Ascending aorta (tissue), 2 donors: ENCODE results near the gene TRMT44. TPM values are rescaled to one million over a fixed set of nuclear protein-coding genes. Genes with fewer than 3 reads are reported as not detected.

ENCODE experiments used
- DNase-seq, 2 donors: peaks; one replicate each; pipeline ENCODE4 v3.0.0-alpha.2; 2019; ENCODE audit warnings: low spot score in 2 of 2
- H3K27ac ChIP-seq, 2 donors: fragments of 200-600 bp; sonication (generic); one replicate each; pipeline ENCODE4 v1.5.1; 2016 to 2017; ENCODE audit warnings: mild to moderate bottlenecking in 1 of 2
- H3K27me3 ChIP-seq: fragments of 200-600 bp; sonication (generic); one replicate; pipeline ENCODE4 v1.5.1; 2017
- H3K36me3 ChIP-seq, 2 donors: fragments of 200-600 bp; sonication (generic); one replicate each; pipeline ENCODE4 v1.5.1; 2016
- H3K4me1 ChIP-seq, 2 donors: fragments of 200-600 bp; sonication (generic); one replicate each; pipeline ENCODE4 v1.5.1; 2016 to 2017; ENCODE audit warnings: mild to moderate bottlenecking in 1 of 2
- H3K4me3 ChIP-seq, 2 donors: fragments of 200-600 bp; sonication (generic); one replicate each; pipeline ENCODE4 v1.5.1; 2016 to 2017; ENCODE audit warnings: mild to moderate bottlenecking in 1 of 2
- H3K9me3 ChIP-seq, 2 donors: fragments of 200-600 bp; sonication (generic); one replicate each; pipeline ENCODE4 v1.5.1; 2016
- CTCF ChIP-seq, 3 experiments: fragments of 200-600 bp in 2 of 3; fragments of 450-650 bp in 1 of 3; sonication (generic) in 2 of 3; IDR thresholded peaks; one replicate each; pipeline ENCODE4 v1.5.1; 2016 to 2019; ENCODE audit warnings: antibody characterized with exemption in 3 of 3, mild to moderate bottlenecking in 1 of 3, moderate library complexity in 1 of 3
- intact Hi-C: fragments of 100-400 bp; cut with DNase I; formaldehyde crosslinking; loops from one replicate; pipeline ENCODE4 v1.15.1; 2023
- total RNA-seq: library from RNA; depleted of rRNA; stranded (reverse); fragments of >200 nt; gene quantifications from one replicate; pipeline ENCODE4 v1.1.0, GENCODE V29; 2016

The TRMT44 gene
- total RNA-seq, 1 donor from 2014 or later = 39.8 TPM

- no peak for DNase-seq
- intact Hi-C loops = no loop called here
These were observed 64.7 kb downstream of the TRMT44 start for GRCh38 chr4:8505229-8505628.

GRCh38 chr4:8506006-8506372 lies 65.4 kb downstream of the TRMT44 start:
- DNase-seq = no peak
- peaks cover 10 to 35% of the 10 kb centered on the region in 2 donors for H3K4me1 ChIP-seq
- TF ChIP-seq CTCF (IDR thresholded peaks at IDR 0.05) = no peak
- H3K36me3 ChIP-seq = no peaks in the 10 kb centered on the region
- H3K27ac ChIP-seq = peak overlapping the region; percentile 72 to 86
- no peak overlapping the region for H3K4me3 ChIP-seq
- H3K9me3 ChIP-seq = no peaks in the 10 kb centered on the region
- intact Hi-C loops = loop anchor here (2.0 kb wide), 1 partner anchor 33 kb away; no protein-coding TSS in a partner anchor
- H3K27me3 ChIP-seq = no peaks in the 10 kb centered on the region

More at GRCh38 chr4:8505229-8505628, 64.7 kb downstream of the TRMT44 start:
- H3K4me1 ChIP-seq = peaks cover 10 to 35% of the 10 kb centered on the region in 2 donors
- no peaks in the 10 kb centered on the region for H3K27me3 ChIP-seq
- H3K27ac ChIP-seq = no peak overlapping the region
- no peaks in the 10 kb centered on the region for H3K9me3 ChIP-seq
- H3K4me3 ChIP-seq = no peak overlapping the region
- H3K36me3 ChIP-seq = no peaks in the 10 kb centered on the region
- no peak for TF ChIP-seq CTCF (IDR thresholded peaks at IDR 0.05)

- Histone ChIP-seq H3K27ac (peak overlapping the region; percentile 72 to 86), H3K36me3 (no peaks in the 10 kb centered on the region), H3K4me3 (peak overlapping the region; percentile 22 to 32), H3K27me3 (no peaks in the 10 kb centered on the region), H3K9me3 (no peaks in the 10 kb centered on the region), H3K4me1 (peaks cover 10 to 35% of the 10 kb centered on the region in 2 donors)
- intact Hi-C loops = loop anchor here (2.0 kb wide), 1 partner anchor 34 kb away; no protein-coding TSS in a partner anchor
- DNase-seq = peak; percentile 37 to 85
- TF ChIP-seq CTCF (IDR thresholded peaks at IDR 0.05) = no peak
These were observed 66.0 kb downstream of the TRMT44 start for GRCh38 chr4:8506373-8507195.

- no peak for DNase-seq
- no peaks in the 10 kb centered on the region for H3K36me3 ChIP-seq
These were observed 66.6 kb downstream of the TRMT44 start for GRCh38 chr4:8507196-8507570.

GRCh38 chr4:8507624-8508023 lies 67.0 kb downstream of the TRMT44 start:
- intact Hi-C loops = loop anchor here (2.0 kb wide), 1 partner anchor 35 kb away; no protein-coding TSS in a partner anchor

More at GRCh38 chr4:8507196-8507570, 66.6 kb downstream of the TRMT44 start:
- H3K4me1 ChIP-seq = peaks cover 10 to 35% of the 10 kb centered on the region in 2 donors
- TF ChIP-seq CTCF (IDR thresholded peaks at IDR 0.05) = no peak
- peak overlapping the region in 1 of 2 donors; percentile 32 for H3K4me3 ChIP-seq
- no peaks in the 10 kb centered on the region for H3K27me3 ChIP-seq
- H3K27ac ChIP-seq = peak overlapping the region; percentile 72 to 86
- no peaks in the 10 kb centered on the region for H3K9me3 ChIP-seq
- intact Hi-C loops = loop anchor here (2.0 kb wide), 1 partner anchor 34 kb away; no protein-coding TSS in a partner anchor

More at GRCh38 chr4:8507624-8508023, 67.0 kb downstream of the TRMT44 start:
- H3K4me1 ChIP-seq = peaks cover 10 to 35% of the 10 kb centered on the region in 2 donors
- no peak for TF ChIP-seq CTCF (IDR thresholded peaks at IDR 0.05)
- H3K36me3 ChIP-seq = no peaks in the 10 kb centered on the region
- H3K27me3 ChIP-seq = no peaks in the 10 kb centered on the region
- H3K4me3 ChIP-seq = no peak overlapping the region
- peak overlapping the region; percentile 72 to 86 for H3K27ac ChIP-seq
- DNase-seq = no peak
- no peaks in the 10 kb centered on the region for H3K9me3 ChIP-seq
